ENCODE measurements around the gene PIK3CA. TPM values are rescaled to one million over a fixed set of nuclear protein-coding genes. Genes with fewer than 3 reads are reported as not detected.

PIK3CA gene
- total and polyA plus RNA-seq, 2 donors from 2014 or later = 6.1 to 24.8 TPM

DNA sequence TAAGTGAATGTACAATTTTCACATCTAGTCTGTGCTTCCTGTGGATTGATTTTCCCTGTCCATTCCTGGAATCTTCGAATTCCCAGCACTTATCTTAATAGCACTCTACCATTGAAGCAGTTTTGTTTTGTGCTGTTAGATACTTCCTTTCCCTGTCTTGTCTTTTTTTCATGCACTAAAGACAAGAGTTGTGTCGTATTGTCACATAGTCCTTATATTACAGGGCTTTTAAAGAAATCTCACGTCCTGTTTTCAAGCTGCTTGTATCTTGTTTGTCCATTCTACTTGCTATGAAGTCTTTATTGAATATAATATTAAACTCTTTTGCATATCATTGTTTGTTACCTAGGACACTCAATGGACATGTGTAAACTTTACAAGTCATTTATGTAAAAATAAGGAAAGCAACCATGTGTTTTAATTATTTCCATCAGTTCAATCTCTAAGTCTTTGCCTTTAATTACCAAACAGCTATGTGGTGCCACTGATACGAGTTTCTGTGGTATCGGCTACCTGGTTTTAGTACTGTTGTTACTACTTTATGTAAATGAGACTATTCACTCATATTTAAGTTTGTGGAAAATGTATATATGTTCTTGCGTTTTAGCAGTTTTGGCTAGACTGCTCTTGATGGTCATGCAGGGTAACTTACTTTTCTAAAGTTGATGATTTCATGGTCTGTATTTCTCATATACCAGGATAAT lies 10.3 kb downstream of the PIK3CA start:
- intact Hi-C loops (cut with DNase I) = no loop called here
- H3K4me1 ChIP-seq (ENCODE audit: control insufficient read depth in 2 of 3, insufficient read depth in 2 of 3, low read depth in 1 of 3, low read length in 3 of 3) = peaks cover 0 to 8% (median 5%) of the 10 kb centered on the region in 3 donors
- no peak overlapping the region for H3K9ac ChIP-seq (ENCODE audit: low read length in 3 of 3)
- no peaks in the 10 kb centered on the region for H3K27me3 ChIP-seq (ENCODE audit: control insufficient read depth, insufficient read depth, low read length)
- no peaks in the 10 kb centered on the region for H3K9me3 ChIP-seq (ENCODE audit: control insufficient read depth in 2 of 3, insufficient read depth in 1 of 3, low read length in 3 of 3)
- H3K27ac ChIP-seq (ENCODE audit: low read depth in 2 of 2, low read length in 2 of 2) = no peak overlapping the region
- no peak overlapping the region for H3K4me3 ChIP-seq (ENCODE audit: low read length in 3 of 3)
- DNase-seq (no peak), FAIRE-seq (no peak)
- TF ChIP-seq CTCF (IDR thresholded peaks at IDR 0.05; ENCODE audit: borderline replicate concordance, extremely low read depth, insufficient read depth) = no peak
- no peaks in the 10 kb centered on the region for H3K36me3 ChIP-seq (ENCODE audit: control insufficient read depth in 2 of 3, insufficient read depth in 3 of 3, low read length in 3 of 3)

- intact Hi-C loops (cut with DNase I) = no loop called here
- DNase-seq (no peak), FAIRE-seq (no peak)
- H3K36me3 ChIP-seq (ENCODE audit: control insufficient read depth in 2 of 3, insufficient read depth in 3 of 3, low read length in 3 of 3) = no peaks in the 10 kb centered on the region
- no peaks in the 10 kb centered on the region for H3K9me3 ChIP-seq (ENCODE audit: control insufficient read depth in 2 of 3, insufficient read depth in 1 of 3, low read length in 3 of 3)
- no peak overlapping the region for H3K27ac ChIP-seq (ENCODE audit: low read depth in 2 of 2, low read length in 2 of 2)
- no peaks in the 10 kb centered on the region for H3K27me3 ChIP-seq (ENCODE audit: control insufficient read depth, insufficient read depth, low read length)
- no peak for TF ChIP-seq CTCF (IDR thresholded peaks at IDR 0.05; ENCODE audit: borderline replicate concordance, extremely low read depth, insufficient read depth)
- no peak overlapping the region for H3K9ac ChIP-seq (ENCODE audit: low read length in 3 of 3)
- H3K4me1 ChIP-seq (ENCODE audit: control insufficient read depth in 2 of 3, insufficient read depth in 2 of 3, low read depth in 1 of 3, low read length in 3 of 3) = no peaks in the 10 kb centered on the region
- H3K4me3 ChIP-seq (ENCODE audit: low read length in 3 of 3) = no peak overlapping the region
Observed at GRCh38 chr3:179163503-179163902, 15.3 kb downstream of the PIK3CA start.

GRCh38 chr3:179164857-179165256 lies 16.7 kb downstream of the PIK3CA start:
- H3K27me3 ChIP-seq (ENCODE audit: control insufficient read depth, insufficient read depth, low read length) = no peaks in the 10 kb centered on the region
- H3K9ac ChIP-seq (ENCODE audit: low read length in 3 of 3) = no peak overlapping the region
- no peaks in the 10 kb centered on the region for H3K36me3 ChIP-seq (ENCODE audit: control insufficient read depth in 2 of 3, insufficient read depth in 3 of 3, low read length in 3 of 3)
- no peak for DNase-seq
- intact Hi-C loops (cut with DNase I) = no loop called here
- no peak for FAIRE-seq
- no peak overlapping the region for H3K27ac ChIP-seq (ENCODE audit: low read depth in 2 of 2, low read length in 2 of 2)
- H3K9me3 ChIP-seq (ENCODE audit: control insufficient read depth in 2 of 3, insufficient read depth in 1 of 3, low read length in 3 of 3) = no peaks in the 10 kb centered on the region
- H3K4me1 ChIP-seq (ENCODE audit: control insufficient read depth in 2 of 3, insufficient read depth in 2 of 3, low read depth in 1 of 3, low read length in 3 of 3) = no peaks in the 10 kb centered on the region
- TF ChIP-seq CTCF (IDR thresholded peaks at IDR 0.05; ENCODE audit: borderline replicate concordance, extremely low read depth, insufficient read depth) = no peak
- H3K4me3 ChIP-seq (ENCODE audit: low read length in 3 of 3) = no peak overlapping the region

Measured in kidney (tissue), 14 donors.